ENCODE results near the gene SLC35E3. TPM values are rescaled to one million over a fixed set of nuclear protein-coding genes. Genes with fewer than 3 reads are reported as not detected.
A peak's percentile ranks its signal among the peaks of the same experiment; 100 is the strongest.

SLC35E3 gene
- total and polyA plus RNA-seq, 2 of the 13 experiments (the other 11 are each of a cell fraction or from before 2014, with no cell fraction given), result 13.0 to 22.1 TPM

- TF ChIP-seq THAP8 (CRISPR knock-in tag; IDR thresholded peaks at IDR 0.05; ENCODE audit: borderline replicate concordance) (no peak), U2AF2 (IDR thresholded peaks at IDR 0.05; ENCODE audit: low read depth, low read length) (no peak), MXD4 (CRISPR knock-in tag; IDR thresholded peaks at IDR 0.05) (0 out of 2 replicates have a peak, but pooled peaks have one; percentile 21), ZNF670 (CRISPR knock-in tag; IDR thresholded peaks at IDR 0.05; ENCODE audit: borderline replicate concordance) (peak; percentile 87), ZNF781 (CRISPR knock-in tag; IDR thresholded peaks at IDR 0.05; ENCODE audit: borderline replicate concordance, not compliant biosample characterization) (no peak), GRHL1 (CRISPR knock-in tag; conservative IDR thresholded peaks at IDR 0.05) (no peak), ASH2L (IDR thresholded peaks at IDR 0.05; ENCODE audit: insufficient read length, low read depth, low read length) (peak; percentile 71), ZXDC (CRISPR knock-in tag; IDR thresholded peaks at IDR 0.05) (no peak), USF2 (IDR thresholded peaks at IDR 0.05; ENCODE audit: low read depth, low read length) (no peak), USF2 (CRISPR knock-in tag; IDR thresholded peaks at IDR 0.05; ENCODE audit: borderline replicate concordance) (peak; percentile 53; the same call in 1 of the 2 replicates), KAT2B (IDR thresholded peaks at IDR 0.05; ENCODE audit: borderline replicate concordance, low read depth, low read length) (0 out of 2 replicates have a peak, but pooled peaks have one; percentile 34), ATF3 (CRISPR knock-in tag; IDR thresholded peaks at IDR 0.05) (no peak), ZNF709 (CRISPR knock-in tag; IDR thresholded peaks at IDR 0.05) (no peak), CENPX (CRISPR knock-in tag; IDR thresholded peaks at IDR 0.05) (no peak), SIN3B (IDR thresholded peaks at IDR 0.05; ENCODE audit: low read length) (no peak), NR2F1 (CRISPR knock-in tag; IDR thresholded peaks at IDR 0.05) (peak in 1 of 2 experiments; percentile 3; a peak in 1 of 4 replicates), TFDP2 (CRISPR knock-in tag; IDR thresholded peaks at IDR 0.05) (peak; percentile 45), ZNF562 (CRISPR knock-in tag; IDR thresholded peaks at IDR 0.05; ENCODE audit: borderline replicate concordance) (no peak), SNAI1 (CRISPR knock-in tag; IDR thresholded peaks at IDR 0.05; ENCODE audit: borderline replicate concordance) (no peak)
These were observed 43.3 kb downstream of the SLC35E3 start (continued) for GRCh38 chr12:68789144-68789878.

Data from HepG2 (cell line).